ENCODE data around the gene CHRNB1. TPM values are rescaled to one million over a fixed set of nuclear protein-coding genes. Genes with fewer than 3 reads are reported as not detected.

The CHRNB1 gene
- total RNA-seq, 2 experiments from 2014 or later = 13.2 to 13.4 TPM

DNA sequence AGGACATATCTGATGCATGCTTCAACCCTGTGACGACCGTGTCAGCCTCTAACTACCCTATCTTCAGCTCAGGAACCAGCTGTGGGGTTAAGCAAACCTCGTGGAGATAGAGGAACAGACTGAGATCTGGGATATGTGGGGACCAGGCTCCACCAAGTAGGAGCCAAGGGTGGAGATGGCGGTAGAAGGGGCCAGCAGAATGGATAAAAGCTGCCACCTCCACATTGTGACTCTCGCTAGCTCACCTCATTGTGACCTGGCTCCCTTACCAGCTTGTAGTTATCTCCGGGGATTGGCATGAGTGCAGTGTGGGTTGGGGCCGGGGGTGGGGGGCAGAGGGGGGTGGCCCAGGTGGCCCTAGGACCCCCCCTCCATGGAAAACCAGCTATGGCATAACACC, 19.5 kb upstream of the CHRNB1 start, which contains the start of gene SPEM2:
Gene SPEM2, plus strand, starts transcription at position 301 of the 400 bp plus-strand sequence. Its CDS starts 73 bp downstream, at position 374.
- H4K20me1 ChIP-seq (ENCODE audit: insufficient read depth, low read length) = no peaks in the 10 kb centered on the region
- no peak for DNase-seq (ENCODE audit: low spot score)
- TF ChIP-seq, protein P1, sequence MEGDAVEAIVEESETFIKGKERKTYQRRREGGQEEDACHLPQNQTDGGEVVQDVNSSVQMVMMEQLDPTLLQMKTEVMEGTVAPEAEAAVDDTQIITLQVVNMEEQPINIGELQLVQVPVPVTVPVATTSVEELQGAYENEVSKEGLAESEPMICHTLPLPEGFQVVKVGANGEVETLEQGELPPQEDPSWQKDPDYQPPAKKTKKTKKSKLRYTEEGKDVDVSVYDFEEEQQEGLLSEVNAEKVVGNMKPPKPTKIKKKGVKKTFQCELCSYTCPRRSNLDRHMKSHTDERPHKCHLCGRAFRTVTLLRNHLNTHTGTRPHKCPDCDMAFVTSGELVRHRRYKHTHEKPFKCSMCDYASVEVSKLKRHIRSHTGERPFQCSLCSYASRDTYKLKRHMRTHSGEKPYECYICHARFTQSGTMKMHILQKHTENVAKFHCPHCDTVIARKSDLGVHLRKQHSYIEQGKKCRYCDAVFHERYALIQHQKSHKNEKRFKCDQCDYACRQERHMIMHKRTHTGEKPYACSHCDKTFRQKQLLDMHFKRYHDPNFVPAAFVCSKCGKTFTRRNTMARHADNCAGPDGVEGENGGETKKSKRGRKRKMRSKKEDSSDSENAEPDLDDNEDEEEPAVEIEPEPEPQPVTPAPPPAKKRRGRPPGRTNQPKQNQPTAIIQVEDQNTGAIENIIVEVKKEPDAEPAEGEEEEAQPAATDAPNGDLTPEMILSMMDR (conservative IDR thresholded peaks at IDR 0.05; ENCODE audit: low read length) = no peak
- no peak for TF ChIP-seq EZH2phosphoT487 (IDR thresholded peaks at IDR 0.05; ENCODE audit: borderline replicate concordance, low read depth, low read length)
- no peaks in the 10 kb centered on the region for H3K79me2 ChIP-seq (ENCODE audit: insufficient read depth, low read depth, low read length)
- H3K27ac ChIP-seq (ENCODE audit: low read depth, low read length, poor library complexity, severe bottlenecking) = no peak within 1 kb of the TSS
- no TSS peak for BruUV-seq (replicated peaks)
- H3K4me3 ChIP-seq (ENCODE audit: low read depth, low read length, poor library complexity, severe bottlenecking) = no peak within 1 kb of the TSS
- intact Hi-C loops (cut with micrococcal nuclease; ENCODE audit: unreplicated experiment) = no loop called here
- no peaks in the 10 kb centered on the region for H3K4me1 ChIP-seq (ENCODE audit: insufficient read depth, low read length, poor library complexity, severe bottlenecking)
- POLR2A ChIA-PET = no interaction called here
- no peak within 1 kb of the TSS for H2AFZ ChIP-seq (ENCODE audit: low read length)
- H3K36me3 ChIP-seq (ENCODE audit: insufficient read depth, low read length) = no peaks in the 10 kb centered on the region
- no peaks in the 10 kb centered on the region for H3K9me3 ChIP-seq (ENCODE audit: low read length)
- no peak within 1 kb of the TSS for H3K4me2 ChIP-seq (ENCODE audit: low read length)
- CTCF ChIA-PET (ENCODE audit: unreplicated experiment) = interaction anchor here (0.6 kb wide), 1 partner anchor 110 kb away, joined by 4 read pairs; no protein-coding TSS in a partner anchor
- H3K9me2 ChIP-seq (ENCODE audit: insufficient read depth, low read length) = no peaks in the 10 kb centered on the region

DNA sequence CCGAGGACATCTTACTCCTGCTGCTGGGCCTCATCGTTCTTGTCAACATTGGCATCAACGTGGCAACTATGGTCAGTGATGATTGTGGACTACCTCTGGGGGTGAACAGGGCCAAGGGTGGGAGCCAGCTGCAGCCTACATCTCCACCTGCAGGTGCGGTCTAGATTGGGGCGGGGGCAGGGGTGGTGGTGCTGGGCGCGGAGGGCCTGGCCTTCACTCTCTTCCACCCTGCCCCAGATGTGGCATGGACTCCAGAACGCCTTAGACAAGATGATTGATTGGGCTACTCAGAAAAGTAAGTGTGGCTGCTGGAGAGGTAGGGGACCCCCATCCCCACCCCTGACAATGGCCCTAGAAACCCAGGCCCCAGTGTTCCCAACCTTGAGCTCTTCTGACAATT, 19.1 kb upstream of the CHRNB1 start:
- CTCF ChIA-PET (ENCODE audit: unreplicated experiment) = no interaction called here

DNA sequence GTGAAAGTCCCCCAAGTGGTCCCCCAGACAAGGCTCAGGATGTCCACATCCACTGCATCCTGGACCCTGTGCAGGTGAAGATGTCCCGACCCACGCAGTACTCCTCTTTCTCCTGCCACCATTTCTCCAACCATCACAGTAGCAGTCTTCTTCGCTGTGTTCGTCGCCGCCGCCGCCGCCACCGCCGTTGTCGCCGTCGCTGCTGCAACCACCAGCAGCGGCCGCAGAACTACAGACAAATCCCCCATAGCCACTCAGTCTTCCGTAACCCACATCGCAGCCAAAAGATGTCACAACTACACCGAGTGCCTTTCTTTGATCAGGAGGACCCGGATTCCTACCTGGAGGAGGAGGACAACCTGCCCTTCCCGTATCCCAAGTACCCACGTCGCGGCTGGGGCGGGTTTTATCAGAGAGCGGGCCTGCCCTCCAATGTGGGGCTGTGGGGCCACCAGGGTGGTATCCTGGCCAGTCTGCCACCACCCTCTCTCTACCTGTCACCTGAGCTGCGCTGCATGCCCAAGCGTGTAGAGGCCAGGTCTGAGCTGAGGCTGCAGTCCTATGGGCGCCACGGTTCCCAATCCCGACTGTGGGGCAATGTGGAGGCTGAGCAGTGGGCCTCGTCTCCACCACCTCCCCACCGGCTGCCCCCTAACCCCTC, 18.5 kb upstream of the CHRNB1 start:
- Histone ChIP-seq H3K9me3 (ENCODE audit: low read length) (no peaks in the 10 kb centered on the region), H3K4me3 (ENCODE audit: low read depth, low read length, poor library complexity, severe bottlenecking) (no peak overlapping the region), H3K4me1 (ENCODE audit: insufficient read depth, low read length, poor library complexity, severe bottlenecking) (no peaks in the 10 kb centered on the region), H3K36me3 (ENCODE audit: insufficient read depth, low read length) (no peaks in the 10 kb centered on the region), H3K79me2 (ENCODE audit: insufficient read depth, low read depth, low read length) (no peaks in the 10 kb centered on the region), H4K20me1 (ENCODE audit: insufficient read depth, low read length) (no peaks in the 10 kb centered on the region), H3K9me2 (ENCODE audit: insufficient read depth, low read length) (no peaks in the 10 kb centered on the region), H2AFZ (ENCODE audit: low read length) (no peak overlapping the region), H3K4me2 (ENCODE audit: low read length) (no peak overlapping the region), H3K27ac (ENCODE audit: low read depth, low read length, poor library complexity, severe bottlenecking) (no peak overlapping the region)
- DNase-seq (ENCODE audit: low spot score) = no peak
- intact Hi-C loops (cut with micrococcal nuclease; ENCODE audit: unreplicated experiment) = no loop called here
- TF ChIP-seq, protein P1 (conservative IDR thresholded peaks at IDR 0.05; ENCODE audit: low read length) = no peak
- ChIA-PET CTCF (ENCODE audit: unreplicated experiment) (no interaction called here), POLR2A (no interaction called here)
- BruUV-seq (replicated peaks) = no TSS peak

More for the DNA sequence above, 19.1 kb upstream of the CHRNB1 start:
- TF ChIP-seq, protein P1 (conservative IDR thresholded peaks at IDR 0.05; ENCODE audit: low read length) = no peak
- no peak for TF ChIP-seq EZH2phosphoT487 (IDR thresholded peaks at IDR 0.05; ENCODE audit: borderline replicate concordance, low read depth, low read length)
- Histone ChIP-seq H3K4me3 (ENCODE audit: low read depth, low read length, poor library complexity, severe bottlenecking) (no peak overlapping the region), H3K27ac (ENCODE audit: low read depth, low read length, poor library complexity, severe bottlenecking) (no peak overlapping the region), H3K4me2 (ENCODE audit: low read length) (no peak overlapping the region), H3K9me2 (ENCODE audit: insufficient read depth, low read length) (no peaks in the 10 kb centered on the region), H2AFZ (ENCODE audit: low read length) (no peak overlapping the region), H3K9me3 (ENCODE audit: low read length) (no peaks in the 10 kb centered on the region), H3K4me1 (ENCODE audit: insufficient read depth, low read length, poor library complexity, severe bottlenecking) (no peaks in the 10 kb centered on the region), H4K20me1 (ENCODE audit: insufficient read depth, low read length) (no peaks in the 10 kb centered on the region), H3K79me2 (ENCODE audit: insufficient read depth, low read depth, low read length) (no peaks in the 10 kb centered on the region), H3K36me3 (ENCODE audit: insufficient read depth, low read length) (no peaks in the 10 kb centered on the region)
- POLR2A ChIA-PET = no interaction called here
- no peak for DNase-seq (ENCODE audit: low spot score)
- no TSS peak for BruUV-seq (replicated peaks)
- intact Hi-C loops (cut with micrococcal nuclease; ENCODE audit: unreplicated experiment) = no loop called here

Data from OCI-LY7 (cell line).